HL-60 (cell line): ENCODE data around the gene NEK7.

Experiments used
- POLR2AphosphoS5 ChIP-seq: IDR thresholded peaks from 2 replicates; pipeline ENCODE4 v1.6.1; 2012; ENCODE audit warnings: low read depth
- TF ChIP-seq, protein P1 (sequence below): IDR thresholded peaks from one replicate; pipeline ENCODE4 v1.5.1; 2011; ENCODE audit warnings: low read length, control low read depth, inconsistent platforms; ENCODE audit not compliant: insufficient read depth
- TF ChIP-seq, protein P2 (sequence below): IDR thresholded peaks from 2 replicates; pipeline ENCODE4 v1.6.1; 2012; ENCODE audit warnings: low read depth; ENCODE audit not compliant: insufficient replicate concordance

DNA sequence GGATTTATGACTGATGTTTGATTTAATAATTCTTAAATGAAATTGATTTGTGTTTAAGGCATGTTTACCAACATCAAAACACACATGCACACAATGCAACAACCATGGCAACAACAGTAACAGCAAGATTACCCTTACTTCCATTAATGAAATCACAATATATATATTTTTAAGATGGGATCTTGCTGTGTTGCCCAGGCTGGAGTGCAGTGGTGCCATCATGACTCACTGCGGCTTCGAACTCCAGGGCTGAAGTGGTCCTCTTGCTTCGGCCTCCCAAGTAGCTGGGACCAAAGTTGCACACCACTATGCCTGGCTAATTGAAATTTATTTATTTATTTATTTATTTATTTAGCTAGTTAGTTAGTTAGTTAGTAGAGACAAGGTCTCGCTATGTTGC, 27.7 kb downstream of the NEK7 start:
- no peak for TF ChIP-seq POLR2AphosphoS5
- TF ChIP-seq, protein P1, sequence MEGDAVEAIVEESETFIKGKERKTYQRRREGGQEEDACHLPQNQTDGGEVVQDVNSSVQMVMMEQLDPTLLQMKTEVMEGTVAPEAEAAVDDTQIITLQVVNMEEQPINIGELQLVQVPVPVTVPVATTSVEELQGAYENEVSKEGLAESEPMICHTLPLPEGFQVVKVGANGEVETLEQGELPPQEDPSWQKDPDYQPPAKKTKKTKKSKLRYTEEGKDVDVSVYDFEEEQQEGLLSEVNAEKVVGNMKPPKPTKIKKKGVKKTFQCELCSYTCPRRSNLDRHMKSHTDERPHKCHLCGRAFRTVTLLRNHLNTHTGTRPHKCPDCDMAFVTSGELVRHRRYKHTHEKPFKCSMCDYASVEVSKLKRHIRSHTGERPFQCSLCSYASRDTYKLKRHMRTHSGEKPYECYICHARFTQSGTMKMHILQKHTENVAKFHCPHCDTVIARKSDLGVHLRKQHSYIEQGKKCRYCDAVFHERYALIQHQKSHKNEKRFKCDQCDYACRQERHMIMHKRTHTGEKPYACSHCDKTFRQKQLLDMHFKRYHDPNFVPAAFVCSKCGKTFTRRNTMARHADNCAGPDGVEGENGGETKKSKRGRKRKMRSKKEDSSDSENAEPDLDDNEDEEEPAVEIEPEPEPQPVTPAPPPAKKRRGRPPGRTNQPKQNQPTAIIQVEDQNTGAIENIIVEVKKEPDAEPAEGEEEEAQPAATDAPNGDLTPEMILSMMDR: no peak
- TF ChIP-seq, protein P2, sequence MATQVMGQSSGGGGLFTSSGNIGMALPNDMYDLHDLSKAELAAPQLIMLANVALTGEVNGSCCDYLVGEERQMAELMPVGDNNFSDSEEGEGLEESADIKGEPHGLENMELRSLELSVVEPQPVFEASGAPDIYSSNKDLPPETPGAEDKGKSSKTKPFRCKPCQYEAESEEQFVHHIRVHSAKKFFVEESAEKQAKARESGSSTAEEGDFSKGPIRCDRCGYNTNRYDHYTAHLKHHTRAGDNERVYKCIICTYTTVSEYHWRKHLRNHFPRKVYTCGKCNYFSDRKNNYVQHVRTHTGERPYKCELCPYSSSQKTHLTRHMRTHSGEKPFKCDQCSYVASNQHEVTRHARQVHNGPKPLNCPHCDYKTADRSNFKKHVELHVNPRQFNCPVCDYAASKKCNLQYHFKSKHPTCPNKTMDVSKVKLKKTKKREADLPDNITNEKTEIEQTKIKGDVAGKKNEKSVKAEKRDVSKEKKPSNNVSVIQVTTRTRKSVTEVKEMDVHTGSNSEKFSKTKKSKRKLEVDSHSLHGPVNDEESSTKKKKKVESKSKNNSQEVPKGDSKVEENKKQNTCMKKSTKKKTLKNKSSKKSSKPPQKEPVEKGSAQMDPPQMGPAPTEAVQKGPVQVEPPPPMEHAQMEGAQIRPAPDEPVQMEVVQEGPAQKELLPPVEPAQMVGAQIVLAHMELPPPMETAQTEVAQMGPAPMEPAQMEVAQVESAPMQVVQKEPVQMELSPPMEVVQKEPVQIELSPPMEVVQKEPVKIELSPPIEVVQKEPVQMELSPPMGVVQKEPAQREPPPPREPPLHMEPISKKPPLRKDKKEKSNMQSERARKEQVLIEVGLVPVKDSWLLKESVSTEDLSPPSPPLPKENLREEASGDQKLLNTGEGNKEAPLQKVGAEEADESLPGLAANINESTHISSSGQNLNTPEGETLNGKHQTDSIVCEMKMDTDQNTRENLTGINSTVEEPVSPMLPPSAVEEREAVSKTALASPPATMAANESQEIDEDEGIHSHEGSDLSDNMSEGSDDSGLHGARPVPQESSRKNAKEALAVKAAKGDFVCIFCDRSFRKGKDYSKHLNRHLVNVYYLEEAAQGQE: no peak
